ENCODE results near the gene XXYLT1. TPM values are rescaled to one million over a fixed set of nuclear protein-coding genes. Genes with fewer than 3 reads are reported as not detected.

Gene XXYLT1
- total and polyA plus RNA-seq, 2 of the 4 experiments (the other 2 are of a cell fraction) = 14.7 to 18.1 TPM

DNA sequence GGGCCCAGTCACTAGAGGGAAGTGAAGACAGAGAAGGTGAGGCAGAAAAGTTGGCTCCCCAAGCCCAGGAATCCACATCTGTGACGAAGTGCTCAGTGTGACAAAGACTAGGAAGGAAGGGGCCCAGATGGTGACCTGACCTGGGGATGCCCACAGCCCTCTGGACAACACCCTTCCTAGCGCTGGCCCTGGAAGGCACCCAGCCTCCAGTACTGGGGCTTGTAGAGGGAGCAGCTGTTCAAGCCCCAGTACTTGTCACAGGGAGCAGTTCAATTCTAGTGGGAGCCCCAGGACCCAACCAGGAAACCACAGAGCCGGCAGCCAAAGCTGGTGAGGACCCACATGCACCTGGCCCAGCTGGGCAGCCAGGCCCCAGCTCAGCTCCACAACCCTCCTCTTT is 190.8 kb downstream of the XXYLT1 start:
- Histone ChIP-seq H3K9me3 (ENCODE audit: control insufficient read depth, insufficient read depth, low read length) (no peaks in the 10 kb centered on the region), H3K27me3 (ENCODE audit: control insufficient read depth, insufficient read depth, low read length) (no peaks in the 10 kb centered on the region), H3K27ac (ENCODE audit: insufficient read depth, low read length) (no peak overlapping the region), H3K9ac (ENCODE audit: low read depth, low read length) (no peak overlapping the region), H2AK5ac (ENCODE audit: low read depth, low read length) (no peak overlapping the region), H2BK120ac (ENCODE audit: low read depth, low read length) (no peak overlapping the region), H3K79me1 (ENCODE audit: low read depth in 1 of 2, low read length in 2 of 2) (no peaks in the 10 kb centered on the region; a peak in 1 of 4 replicates), H3K14ac (replicated peaks; ENCODE audit: low read depth, low read length) (no peak overlapping the region), H3K4ac (ENCODE audit: low read depth, low read length) (no peak overlapping the region), H3K36me3 (ENCODE audit: control insufficient read depth, insufficient read depth, low read length) (no peaks in the 10 kb centered on the region), H3K18ac (ENCODE audit: low read depth, low read length) (no peak overlapping the region; the same call in 1 of the 2 replicates), H3K23ac (ENCODE audit: low read depth, low read length) (no peak overlapping the region), H2AK9ac (replicated peaks; ENCODE audit: low read depth, low read length, poor library complexity) (no peak overlapping the region), H2BK5ac (ENCODE audit: low read depth, low read length, poor library complexity, severe bottlenecking) (no peak overlapping the region), H4K20me1 (ENCODE audit: insufficient read depth, low read length) (peaks cover 2% of the 10 kb centered on the region; the same call in 1 of the 2 replicates), H3K4me2 (ENCODE audit: low read depth, low read length) (no peak overlapping the region), H2BK20ac (ENCODE audit: low read depth, low read length) (no peak overlapping the region), H4K91ac (ENCODE audit: insufficient read depth, low read depth, low read length) (no peak overlapping the region), H3K56ac (ENCODE audit: extremely low read depth, insufficient read depth, low read length) (no peak overlapping the region), H3K4me3 (ENCODE audit: insufficient read depth, low read depth, low read length) (no peak overlapping the region), H2AFZ (replicated peaks; ENCODE audit: low read length, poor library complexity) (no peak overlapping the region), H4K8ac (ENCODE audit: low read depth in 2 of 2, low read length in 2 of 2) (no peak overlapping the region), H2BK15ac (ENCODE audit: low read depth, low read length) (no peak overlapping the region), H3K9me1 (ENCODE audit: insufficient read depth, low read length) (no peaks in the 10 kb centered on the region), H3K4me1 (ENCODE audit: control insufficient read depth, insufficient read depth, low read length) (peaks cover 20% of the 10 kb centered on the region), H4K5ac (ENCODE audit: low read depth, low read length) (no peak overlapping the region)
- no peak for ATAC-seq (ENCODE audit: low read depth)
- in situ Hi-C loops (cut with MboI; ENCODE audit: low sequenced_read_pairs) (no loop called here), dilution Hi-C loops (cut with HindIII; ENCODE audit: low sequenced_read_pairs, unreplicated experiment) (no loop called here), intact Hi-C loops (cut with micrococcal nuclease) (no loop called here)
- POLR2A ChIA-PET (ENCODE audit: unreplicated experiment) = no interaction called here
- DNase-seq = no peak
- CTCF ChIA-PET = no interaction called here
- TF ChIP-seq SMC3 (IDR thresholded peaks at IDR 0.05; ENCODE audit: low read depth, low read length) (no peak), NFE2L2 (IDR thresholded peaks at IDR 0.05; ENCODE audit: low read depth, low read length) (no peak), POLR2A (IDR thresholded peaks at IDR 0.05; ENCODE audit: low read depth, low read length) (no peak), BHLHE40 (IDR thresholded peaks at IDR 0.05; ENCODE audit: low read depth, low read length) (no peak), RCOR1 (IDR thresholded peaks at IDR 0.05; ENCODE audit: insufficient replicate concordance, low read length) (no peak)
- 100% methylated on average over 1 of the region's 3 CpGs; no CpG with 5 or more reads in 1 of the 2 experiments for WGBS, 2 experiments (ENCODE audit: extremely low coverage in 2 of 2, insufficient read length in 1 of 2)
- BruUV-seq (replicated peaks) = no TSS peak

Measured in IMR-90 (cell line).